H1 (cell line): Measurements from ENCODE around the gene PRKRIP1. TPM values are rescaled to one million over a fixed set of nuclear protein-coding genes. Genes with fewer than 3 reads are reported as not detected.

Source experiments
- CTCF ChIA-PET: fragments of 300-600 bp; sonication (Branson Sonifier 250); formaldehyde crosslinking; loops from one replicate; lab custom pipeline; 2021; ENCODE audit not compliant: partially characterized antibody; lab: Charles Lee
- POLR2A ChIA-PET: fragments of 300-600 bp; sonication (Branson Sonifier 250); formaldehyde crosslinking; loops from one replicate; lab custom pipeline; 2021; ENCODE audit warnings: inconsistent platforms; ENCODE audit not compliant: partially characterized antibody; lab: Charles Lee
- DNase-seq, 2 experiments: peaks; one replicate each; pipeline versions ENCODE4 v3.0.0 to v3.0.0-alpha.2; 2010 to 2022; ENCODE audit warnings: low spot score in 2 of 2, low read depth in 1 of 2, mixed read lengths in 1 of 2
- FAIRE-seq: peaks from 2 replicates; lab custom pipeline; 2011; peaks lifted over from hg19 to GRCh38; lab: Jason Lieb, UNC
- H2AFZ ChIP-seq: 2 replicates; pipeline ENCODE4 v1.8.1; 2012; ENCODE audit warnings: low read length, inconsistent platforms
- H2AK5ac ChIP-seq: 2 replicates; pipeline ENCODE4 v1.6.1; 2013; ENCODE audit warnings: low read depth, low read length
- H2BK120ac ChIP-seq: replicated peaks from 2 replicates; pipeline ENCODE3; 2013; ENCODE audit warnings: low read depth, low read length, inconsistent platforms
- H2BK12ac ChIP-seq: 2 replicates; pipeline ENCODE4 v1.6.1; 2013; ENCODE audit warnings: low read depth, low read length
- H2BK15ac ChIP-seq: 2 replicates; pipeline ENCODE4 v1.6.1; 2013; ENCODE audit warnings: low read length
- H2BK20ac ChIP-seq: 2 replicates; pipeline ENCODE4 v1.6.1; 2013; ENCODE audit warnings: low read length
- H2BK5ac ChIP-seq: 2 replicates; pipeline ENCODE4 v1.6.1; 2013; ENCODE audit warnings: low read depth, low read length
- H3K14ac ChIP-seq: 2 replicates; pipeline ENCODE4 v1.6.1; 2013; ENCODE audit warnings: inconsistent platforms; ENCODE audit not compliant: insufficient read length
- H3K18ac ChIP-seq: 2 replicates; pipeline ENCODE4 v1.6.1; 2013; ENCODE audit warnings: low read length; ENCODE audit errors: extremely low read depth
- H3K23ac ChIP-seq: 2 replicates; pipeline ENCODE4 v1.6.1; 2013; ENCODE audit warnings: inconsistent platforms; ENCODE audit not compliant: insufficient read length
- H3K23me2 ChIP-seq: 2 replicates; pipeline ENCODE4 v1.6.1; 2013; ENCODE audit warnings: low read depth, low read length
- H3K27ac ChIP-seq: 2 replicates; pipeline ENCODE4 v1.6.1; 2011; ENCODE audit warnings: low read depth, low read length, inconsistent platforms
- H3K27me3 ChIP-seq, 4 experiments: replicated peaks in 1 of 4; 1 replicate in 1 of 4; 2 replicates in 3 of 4; pipeline versions ENCODE4 v1.6.1 to v1.8.1; 2011 to 2013; ENCODE audit warnings: low read length in 3 of 4, mild to moderate bottlenecking in 3 of 4, inconsistent platforms in 2 of 4, mixed read lengths in 2 of 4, moderate library complexity in 1 of 4; ENCODE audit not compliant: control insufficient read depth in 3 of 4, insufficient read depth in 3 of 4; ENCODE audit errors: extremely low read depth in 1 of 4
- H3K36me3 ChIP-seq, 4 experiments: 2 replicates each; pipeline versions ENCODE4 v1.6.1 to v1.8.1; 2011 to 2013; ENCODE audit warnings: mild to moderate bottlenecking in 4 of 4, low read length in 3 of 4, moderate library complexity in 2 of 4, control low read depth in 1 of 4, inconsistent platforms in 1 of 4; ENCODE audit not compliant: insufficient read depth in 4 of 4, control insufficient read depth in 2 of 4
- H3K4ac ChIP-seq: replicated peaks from 2 replicates; pipeline ENCODE3; 2013; ENCODE audit warnings: low read length, low read depth, mixed read lengths, inconsistent platforms; ENCODE audit not compliant: insufficient read length
- H3K4me1 ChIP-seq, 4 experiments: replicated peaks in 1 of 4; 1 replicate in 1 of 4; 2 replicates in 3 of 4; pipeline versions ENCODE4 v1.6.1 to v1.8.1; 2011 to 2013; ENCODE audit warnings: low read length in 3 of 4, inconsistent platforms in 2 of 4, mixed read lengths in 1 of 4; ENCODE audit not compliant: insufficient read depth in 4 of 4, control insufficient read depth in 3 of 4
- H3K4me2 ChIP-seq, 2 experiments: 2 replicates each; pipeline versions ENCODE4 v1.6.1 to v1.8.1; 2011 to 2013; ENCODE audit warnings: low read depth in 2 of 2, low read length in 2 of 2, control low read depth in 1 of 2, inconsistent platforms in 1 of 2, mild to moderate bottlenecking in 1 of 2; ENCODE audit not compliant: insufficient read depth in 1 of 2
- H3K4me3 ChIP-seq, 4 experiments: fragments of 200-600, 300-600 bp in 1 of 4; sonication (generic), shearing (Covaris generic), sonication (Bioruptor Twin) in 1 of 4; 2 replicates each; pipeline versions ENCODE4 v1.5.1 to v1.8.1; 2011 to 2016; ENCODE audit warnings: low read length in 4 of 4, low read depth in 3 of 4, control low read depth in 2 of 4, inconsistent platforms in 2 of 4, mild to moderate bottlenecking in 2 of 4, mixed read lengths in 1 of 4, moderate library complexity in 1 of 4; ENCODE audit not compliant: insufficient read depth in 2 of 4; ENCODE audit errors: extremely low read depth in 1 of 4
- H3K56ac ChIP-seq: replicated peaks from 2 replicates; pipeline ENCODE3; 2013; ENCODE audit warnings: low read depth, mild to moderate bottlenecking, mixed read lengths, low read length, inconsistent platforms; ENCODE audit not compliant: insufficient read length
- H3K79me1 ChIP-seq: 2 replicates; pipeline ENCODE4 v1.6.1; 2013; ENCODE audit warnings: low read depth, low read length, control low read depth
- H3K79me2 ChIP-seq, 2 experiments: 2 replicates each; pipeline versions ENCODE4 v1.6.1 to v1.8.1; 2012 to 2013; ENCODE audit warnings: low read length in 2 of 2, mild to moderate bottlenecking in 2 of 2, inconsistent platforms in 1 of 2; ENCODE audit not compliant: insufficient read depth in 2 of 2, control insufficient read depth in 1 of 2
- H3K9ac ChIP-seq, 4 experiments: replicated peaks in 1 of 4; 1 replicate in 1 of 4; 2 replicates in 3 of 4; pipeline versions ENCODE4 v1.6.1 to v1.8.1; 2011 to 2013; ENCODE audit warnings: low read depth in 3 of 4, low read length in 3 of 4, control low read depth in 2 of 4, mild to moderate bottlenecking in 2 of 4, moderate library complexity in 2 of 4, inconsistent platforms in 1 of 4; ENCODE audit errors: extremely low read depth in 1 of 4
- H3K9me3 ChIP-seq, 2 experiments: 2 replicates each; pipeline versions ENCODE4 v1.6.1 to v1.8.1; 2012 to 2013; ENCODE audit warnings: mild to moderate bottlenecking in 2 of 2, moderate library complexity in 2 of 2, control low read depth in 1 of 2, inconsistent platforms in 1 of 2, low read depth in 1 of 2, low read length in 1 of 2, mixed read lengths in 1 of 2; ENCODE audit not compliant: insufficient read depth in 2 of 2
- H4K20me1 ChIP-seq, 2 experiments: replicated peaks in 1 of 2; 2 replicates each; pipeline versions ENCODE3 to v1.8.1; 2011 to 2013; ENCODE audit warnings: inconsistent platforms in 2 of 2, low read length in 2 of 2, mild to moderate bottlenecking in 1 of 2; ENCODE audit not compliant: insufficient read depth in 2 of 2, control insufficient read depth in 1 of 2
- H4K5ac ChIP-seq: 2 replicates; pipeline ENCODE4 v1.6.1; 2013; ENCODE audit warnings: low read length, low read depth, mixed read lengths, inconsistent platforms; ENCODE audit not compliant: insufficient read length
- H4K8ac ChIP-seq: 2 replicates; pipeline ENCODE4 v1.8.0; 2013; ENCODE audit warnings: mild to moderate bottlenecking, moderate library complexity, low read length, inconsistent platforms; ENCODE audit not compliant: insufficient read depth; ENCODE audit errors: extremely low read depth
- H4K91ac ChIP-seq: replicated peaks from 2 replicates; pipeline ENCODE3; 2013; ENCODE audit warnings: low read length, mixed read lengths, inconsistent platforms; ENCODE audit not compliant: insufficient read length
- CREB1 ChIP-seq: IDR thresholded peaks from 2 replicates; pipeline ENCODE4 v1.6.1; 2012; ENCODE audit warnings: inconsistent platforms
- JUN ChIP-seq: IDR thresholded peaks from 2 replicates; pipeline ENCODE4 v1.6.1; 2011; ENCODE audit warnings: low read depth, mild to moderate bottlenecking, improper control_type of control experiment, low read length
- POLR2A ChIP-seq, 2 experiments: IDR thresholded peaks; 1 replicate in 1 of 2; 2 replicates in 1 of 2; pipeline ENCODE4 v1.6.1; 2011; ENCODE audit warnings: low read depth in 2 of 2, low read length in 2 of 2, mild to moderate bottlenecking in 2 of 2; ENCODE audit errors: control extremely low read depth in 1 of 2
- RAD21 ChIP-seq, 2 experiments: IDR thresholded peaks in 1 of 2; conservative IDR thresholded peaks in 1 of 2; 2 replicates each; pipeline ENCODE4 v1.6.1; 2011; ENCODE audit warnings: low read depth in 2 of 2, low read length in 2 of 2, improper control_type of control experiment in 1 of 2, inconsistent platforms in 1 of 2, mild to moderate bottlenecking in 1 of 2, moderate library complexity in 1 of 2
- SP2 ChIP-seq: IDR thresholded peaks from 2 replicates; pipeline ENCODE4 v1.6.1; 2012; ENCODE audit warnings: mild to moderate bottlenecking, low read length, inconsistent platforms
- TAF1 ChIP-seq: IDR thresholded peaks from 2 replicates; pipeline ENCODE4 v1.6.1; 2011; ENCODE audit warnings: mild to moderate bottlenecking, low read depth, low read length
- WGBS, 2 experiments: shearing (Covaris generic) in 1 of 2; methylation state at CpG; one replicate each; pipeline versions ENCODE4 v1.1.6 to v1.1.7; 2013 to 2015; ENCODE audit warnings: low lambda C conversion rate in 2 of 2, mixed read lengths in 2 of 2, inconsistent platforms in 1 of 2, low coverage in 1 of 2, missing lambda C conversion rate in 1 of 2; ENCODE audit not compliant: insufficient replicate concordance in 2 of 2, insufficient coverage in 1 of 2, insufficient read length in 1 of 2; ENCODE audit errors: extremely low coverage in 1 of 2, missing lambda C conversion rate in 1 of 2; 5-methylcytosine and 5-hydroxymethylcytosine counted together
- polyA plus RNA-seq, 7 experiments: library from polyadenylated mRNA; depleted of rRNA in 3 of 7; stranded (reverse) in 5 of 7; unstranded in 2 of 7; fragments of >200 nt in 5 of 7; fragments of 200-250 nt in 2 of 7; gene quantifications; 1 replicate in 5 of 7; 2 replicates in 1 of 7; 4 replicates in 1 of 7; pipeline versions ENCODE4 v1.2.1 to v1.2.3, GENCODE V29; 2011 to 2013; ENCODE audit warnings: missing spikeins in 2 of 7, mixed read lengths in 2 of 7
- total RNA-seq: library from RNA; stranded (reverse); fragmentation: NEBNext Ultra II Directional; extraction: Animal tissue kit (Norgen Biotek cat#: 25700); gene quantifications from 2 replicates; pipeline ENCODE4 v1.2.1, GENCODE V29; 2021
- TF ChIP-seq, protein P1 (sequence below), 3 experiments: IDR thresholded peaks; 1 replicate in 2 of 3; 2 replicates in 1 of 3; pipeline versions ENCODE4 v1.5.1 to v1.6.1; 2011; ENCODE audit warnings: low read length in 3 of 3, mild to moderate bottlenecking in 3 of 3, inconsistent platforms in 2 of 3, low read depth in 1 of 3, moderate library complexity in 1 of 3; ENCODE audit not compliant: insufficient read depth in 1 of 3; ENCODE audit errors: control extremely low read depth in 1 of 3

PRKRIP1 gene
- total and polyA plus RNA-seq, 2 of the 8 experiments (the other 6 are each of a cell fraction or from before 2014, with no cell fraction given): 11.1 to 22.0 TPM

- H4K8ac ChIP-seq: no peak overlapping the region
- no peaks in the 10 kb centered on the region for H3K79me1 ChIP-seq
- no peaks in the 10 kb centered on the region for H3K79me2 ChIP-seq
- H2AK5ac ChIP-seq: no peak overlapping the region
- no peak overlapping the region for H3K23ac ChIP-seq
- H2AFZ ChIP-seq: no peak overlapping the region
- no peak overlapping the region for H3K9ac ChIP-seq
- H3K4me1 ChIP-seq: peaks cover 0 to 3% (median 0%) of the 10 kb centered on the region in 4 experiments; a peak in 2 of 7 replicates
- no peak overlapping the region for H3K4me2 ChIP-seq
- no peak overlapping the region for H2BK15ac ChIP-seq
- H3K4ac ChIP-seq: no peak overlapping the region
- no peak overlapping the region for H4K5ac ChIP-seq
- FAIRE-seq: no peak
- H3K9me3 ChIP-seq: no peaks in the 10 kb centered on the region
- H3K27ac ChIP-seq: no peak overlapping the region
- ChIA-PET CTCF (interaction anchor here (0.9 to 1.6 kb wide), 2 partner anchors 32 to 35 kb away, joined by 3 to 5 read pairs; no protein-coding TSS in a partner anchor), POLR2A (interaction anchor here (0.9 to 2.9 kb wide), 3 partner anchors 8 to 28 kb away, joined by 3 to 16 read pairs (median 4); no protein-coding TSS in a partner anchor)
- no peak overlapping the region for H3K4me3 ChIP-seq
- DNase-seq: no peak
- H4K20me1 ChIP-seq: peaks cover 0 to 3% of the 10 kb centered on the region in 2 experiments
- no peak overlapping the region for H3K18ac ChIP-seq
- H3K56ac ChIP-seq: no peak overlapping the region
- WGBS, 2 experiments: 91% methylated on average over 14 of the region's 14 CpGs; no CpG with 5 or more reads in 1 of the 2 experiments
- TF ChIP-seq RAD21 (IDR thresholded peaks at IDR 0.05 in 1 of 2, conservative IDR thresholded peaks at IDR 0.05 in 1 of 2; ENCODE audit: low read depth in 2 of 2, low read length in 2 of 2): no peak
- TF ChIP-seq TAF1: no peak
- TF ChIP-seq SP2: no peak
- TF ChIP-seq POLR2A (IDR thresholded peaks at IDR 0.05; ENCODE audit: control extremely low read depth in 1 of 2, low read depth in 2 of 2, low read length in 2 of 2): no peak
- no peak for TF ChIP-seq JUN
- TF ChIP-seq CREB1: no peak
- TF ChIP-seq, protein P1, sequence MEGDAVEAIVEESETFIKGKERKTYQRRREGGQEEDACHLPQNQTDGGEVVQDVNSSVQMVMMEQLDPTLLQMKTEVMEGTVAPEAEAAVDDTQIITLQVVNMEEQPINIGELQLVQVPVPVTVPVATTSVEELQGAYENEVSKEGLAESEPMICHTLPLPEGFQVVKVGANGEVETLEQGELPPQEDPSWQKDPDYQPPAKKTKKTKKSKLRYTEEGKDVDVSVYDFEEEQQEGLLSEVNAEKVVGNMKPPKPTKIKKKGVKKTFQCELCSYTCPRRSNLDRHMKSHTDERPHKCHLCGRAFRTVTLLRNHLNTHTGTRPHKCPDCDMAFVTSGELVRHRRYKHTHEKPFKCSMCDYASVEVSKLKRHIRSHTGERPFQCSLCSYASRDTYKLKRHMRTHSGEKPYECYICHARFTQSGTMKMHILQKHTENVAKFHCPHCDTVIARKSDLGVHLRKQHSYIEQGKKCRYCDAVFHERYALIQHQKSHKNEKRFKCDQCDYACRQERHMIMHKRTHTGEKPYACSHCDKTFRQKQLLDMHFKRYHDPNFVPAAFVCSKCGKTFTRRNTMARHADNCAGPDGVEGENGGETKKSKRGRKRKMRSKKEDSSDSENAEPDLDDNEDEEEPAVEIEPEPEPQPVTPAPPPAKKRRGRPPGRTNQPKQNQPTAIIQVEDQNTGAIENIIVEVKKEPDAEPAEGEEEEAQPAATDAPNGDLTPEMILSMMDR (IDR thresholded peaks at IDR 0.05; ENCODE audit: control extremely low read depth in 1 of 3, insufficient read depth in 1 of 3, low read depth in 1 of 3, low read length in 3 of 3): no peak
- H3K36me3 ChIP-seq: peaks cover 2 to 17% (median 6%) of the 10 kb centered on the region in 4 experiments; a peak in 5 of 8 replicates
- H4K91ac ChIP-seq: no peak overlapping the region
- no peak overlapping the region for H2BK5ac ChIP-seq
- H2BK120ac ChIP-seq: no peak overlapping the region
- H2BK20ac ChIP-seq: no peak overlapping the region
- no peaks in the 10 kb centered on the region for H3K27me3 ChIP-seq
- H3K23me2 ChIP-seq: no peaks in the 10 kb centered on the region; the same call in 1 of the 2 replicates
- no peak overlapping the region for H2BK12ac ChIP-seq
- H3K14ac ChIP-seq: no peak overlapping the region
Observed at GRCh38 chr7:102447311-102447710, 51.1 kb downstream of the PRKRIP1 start.
